SK-MEL-5 (cell line): Measurements from ENCODE around the gene SLC51A. TPM values are rescaled to one million over a fixed set of nuclear protein-coding genes. Genes with fewer than 3 reads are reported as not detected.
A peak's percentile ranks its signal among the peaks of the same experiment; 100 is the strongest.

Experiments used
- DNase-seq: peaks from one replicate; pipeline ENCODE4 v3.0.0-alpha.2; 2016; ENCODE audit warnings: low read depth, low spot score
- in situ Hi-C: cut with HindIII; loops from 2 replicates; pipeline ENCODE4 v1.10.0; 2016; ENCODE audit warnings: low sequenced_read_pairs, high pct_unique_total_duplicates, low pct_unique_long_range_greater_than_20kb
- small RNA-seq, 2 experiments: library from RNA; depleted of rRNA; stranded (forward); fragments of <200 nt; gene quantifications; one replicate each; pipeline ENCODE3, GENCODE V24; 2014
- total RNA-seq: library from RNA; depleted of rRNA; stranded (reverse); fragments of >200 nt; shearing (Covaris generic); gene quantifications from 2 replicates; pipeline ENCODE4 v1.2.3, GENCODE V29; 2014; rRNA removed

SLC51A gene
- total RNA-seq, 1 experiment from 2014 or later: not detected

DNA sequence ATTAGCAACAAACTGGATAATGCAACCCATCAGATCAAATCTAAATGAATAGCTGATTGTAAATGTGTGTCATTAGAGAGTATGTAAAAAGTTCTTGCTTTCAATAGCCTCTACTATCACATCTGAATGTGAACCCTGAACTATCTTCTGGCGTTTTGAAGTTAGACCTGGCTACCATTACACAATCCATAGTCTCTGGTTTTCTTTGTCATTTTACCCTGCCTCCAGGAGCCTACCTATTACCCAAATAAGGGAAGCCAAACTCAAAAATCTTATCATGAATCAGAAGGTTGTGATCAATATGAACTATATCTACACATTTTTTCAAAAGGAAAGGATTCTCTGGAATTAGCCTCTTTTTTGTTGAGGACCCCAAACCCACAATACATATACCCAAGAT lies 39.4 kb downstream of the SLC51A start:
- in situ Hi-C loops: no loop called here

DNA sequence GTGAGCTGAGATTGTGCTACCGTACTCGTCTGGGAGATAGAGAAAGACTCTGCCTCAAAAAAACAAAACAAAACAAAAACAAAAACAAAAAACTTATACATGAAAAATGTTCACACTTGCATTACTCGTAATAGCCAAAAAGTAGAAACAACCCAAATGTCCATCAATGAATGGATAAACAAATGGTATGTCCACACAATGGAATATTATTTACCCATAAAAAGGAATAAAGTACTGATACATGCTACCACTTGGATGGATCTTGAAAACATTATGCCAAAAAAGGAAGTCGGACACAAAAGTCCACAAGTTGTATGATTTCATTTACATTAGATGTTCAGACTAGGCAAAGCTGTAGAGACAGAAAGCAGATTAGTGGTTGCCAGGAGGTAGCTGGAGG lies 44.5 kb downstream of the SLC51A start:
- in situ Hi-C loops: no loop called here

More for the DNA sequence above, 39.4 kb downstream of the SLC51A start:
- DNase-seq: no peak

DNA sequence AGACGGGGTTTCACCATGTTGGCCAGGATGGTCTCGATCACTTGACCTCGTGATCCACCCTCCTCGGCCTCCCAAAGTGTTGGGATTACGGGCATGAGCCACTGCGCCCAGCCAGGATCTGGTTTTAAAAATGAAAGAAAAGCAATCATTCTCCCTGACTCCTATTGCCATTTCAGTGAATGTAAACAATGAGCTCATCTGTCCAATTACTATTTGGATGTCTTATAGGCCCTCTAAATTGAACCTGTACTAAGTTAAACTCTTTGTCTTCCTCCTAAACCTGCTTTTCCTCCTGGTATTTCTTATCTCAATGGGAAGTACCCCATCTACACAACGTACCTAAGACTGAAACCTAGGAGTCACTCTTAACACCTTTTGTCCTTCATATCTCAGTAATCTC lies 47.5 kb downstream of the SLC51A start:
- no peak for DNase-seq
- in situ Hi-C loops: no loop called here

More for the DNA sequence above, 44.5 kb downstream of the SLC51A start:
- no peak for DNase-seq

- in situ Hi-C loops: no loop called here
Observed at GRCh38 chr3:196268284-196269163, 52.2 kb downstream of the SLC51A start.

GRCh38 chr3:196270499-196270898 lies 54.2 kb downstream of the SLC51A start:
- in situ Hi-C loops: no loop called here
- DNase-seq: no peak

More at GRCh38 chr3:196268284-196269163, 52.2 kb downstream of the SLC51A start:
- DNase-seq: peak; percentile 28

DNA sequence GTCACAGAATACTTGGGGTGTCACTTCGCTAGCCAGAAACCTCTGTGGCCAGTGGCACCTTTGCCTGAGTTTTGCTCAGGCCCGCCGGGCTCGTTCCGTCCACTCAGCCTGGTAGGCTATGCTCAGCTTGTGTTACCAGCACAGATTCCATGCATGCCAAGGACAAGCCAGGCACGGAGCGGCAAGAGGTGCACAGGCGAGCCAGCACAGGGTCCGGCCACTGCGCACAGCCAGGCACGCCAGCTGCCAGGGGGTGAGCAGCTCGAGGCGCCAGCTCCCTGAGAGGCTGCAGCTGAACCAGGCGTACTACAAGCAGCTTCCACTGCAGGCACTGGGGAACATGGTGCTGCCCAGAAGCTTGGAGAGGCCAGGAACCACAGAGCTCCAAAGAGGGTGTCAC lies 56.5 kb downstream of the SLC51A start:
- DNase-seq: no peak
- in situ Hi-C loops: no loop called here

GRCh38 chr3:196273655-196274054 lies 57.3 kb downstream of the SLC51A start:
- no peak for DNase-seq
- in situ Hi-C loops: no loop called here

DNA sequence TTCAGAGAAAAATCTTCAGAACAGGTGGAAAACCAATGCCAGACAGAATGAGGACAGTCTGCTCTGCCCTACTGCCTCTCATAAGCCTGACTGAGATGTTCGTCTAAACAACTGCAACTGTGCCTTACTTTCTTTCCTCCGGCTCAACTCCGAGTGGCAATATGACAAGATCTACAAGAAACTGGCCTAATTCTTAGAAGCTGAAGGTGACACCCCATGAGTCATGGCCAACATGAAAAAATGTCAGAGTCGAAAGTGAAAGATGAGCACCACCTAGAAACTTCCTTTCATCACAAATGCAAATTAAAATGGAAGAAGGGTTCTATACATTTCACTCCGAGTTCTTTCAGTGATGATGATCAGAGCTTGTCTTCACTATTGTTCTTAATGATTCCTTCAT lies 58.3 kb downstream of the SLC51A start:
- in situ Hi-C loops: no loop called here
- DNase-seq: no peak

GRCh38 chr3:196275126-196275525 lies 58.8 kb downstream of the SLC51A start:
- in situ Hi-C loops: no loop called here
- DNase-seq: no peak

GRCh38 chr3:196280689-196281440 lies 64.5 kb downstream of the SLC51A start:
- in situ Hi-C loops: no loop called here
- no peak for DNase-seq

GRCh38 chr3:196281962-196282361 lies 65.6 kb downstream of the SLC51A start:
- no peak for DNase-seq
- in situ Hi-C loops: no loop called here

Small RNA genes within 50 kb of the gene (small RNA-seq; reads per million reads assigned to genes)
- gene RF00019: 0 reads per million in 2 experiments

Other genes starting within 250 kb of the SLC51A start
- gene TFRC, start 134.4 kb upstream of the SLC51A start, total RNA-seq: 320 and 331 TPM in 2 replicates
- gene ZDHHC19, start 5.1 kb upstream of the SLC51A start, total RNA-seq: 1.1 TPM in 1 of 2 replicates, not detected in the other
- 34.2 and 34.4 TPM in 2 replicates for gene PCYT1A, start 71.2 kb downstream of the SLC51A start, total RNA-seq
- gene DYNLT2B, start 101.7 kb downstream of the SLC51A start, total RNA-seq: 1.0 and 2.5 TPM in 2 replicates
- gene TM4SF19, start 121.9 kb downstream of the SLC51A start, total RNA-seq: 0.80 and 4.0 TPM in 2 replicates
- gene UBXN7, start 215.9 kb downstream of the SLC51A start, total RNA-seq: 10.0 and 13.3 TPM in 2 replicates